Measurements from ENCODE around the gene PIP4K2A.

- TF ChIP-seq CTCF (IDR thresholded peaks at IDR 0.05; ENCODE audit: insufficient read depth, low read length, poor library complexity, severe bottlenecking) (no peak), EZH2phosphoT487 (conservative IDR thresholded peaks at IDR 0.05; ENCODE audit: low read length) (no peak)
Measured at GRCh38 chr10:22676435-22676834, 37.9 kb downstream of the PIP4K2A start.
